CD4-positive, alpha-beta memory T cell (primary cell): ENCODE measurements around the gene EPHA7. TPM values are rescaled to one million over a fixed set of nuclear protein-coding genes. Genes with fewer than 3 reads are reported as not detected.

ENCODE experiments used
- CTCF ChIA-PET: fragments of 350-600 bp; sonication (Branson Sonifier 250); formaldehyde crosslinking; loops from one replicate; lab custom pipeline; 2021; ENCODE audit warnings: inconsistent platforms; ENCODE audit not compliant: partially characterized antibody; lab: Charles Lee
- POLR2A ChIA-PET: fragments of 350-600 bp; sonication (Branson Sonifier 250); formaldehyde crosslinking; loops from one replicate; lab custom pipeline; 2021; ENCODE audit not compliant: partially characterized antibody; lab: Charles Lee
- DNase-seq, 5 donors: peaks; one replicate each; pipeline versions ENCODE4 v3.0.0 to v3.0.0-alpha.2; 2020 to 2022; ENCODE audit warnings: mixed read lengths in 1 of 5
- H3K27ac ChIP-seq: one replicate; pipeline ENCODE4 v1.7.0; 2013; ENCODE audit warnings: low read depth, low read length
- H3K27me3 ChIP-seq: 2 replicates; pipeline ENCODE4 v1.7.0; 2013; ENCODE audit warnings: mild to moderate bottlenecking, low read length, moderate library complexity; ENCODE audit not compliant: insufficient read depth
- H3K36me3 ChIP-seq: 2 replicates; pipeline ENCODE4 v1.7.0; 2013; ENCODE audit warnings: mild to moderate bottlenecking, low read length, moderate library complexity; ENCODE audit not compliant: insufficient read depth
- H3K4me1 ChIP-seq: 2 replicates; pipeline ENCODE4 v1.7.0; 2013; ENCODE audit warnings: mild to moderate bottlenecking, low read length, moderate library complexity; ENCODE audit not compliant: insufficient read depth
- H3K4me3 ChIP-seq, 2 donors: one replicate each; pipeline ENCODE4 v1.7.0; 2013; ENCODE audit warnings: low read length in 2 of 2, mild to moderate bottlenecking in 1 of 2
- H3K9me3 ChIP-seq, 2 donors: one replicate each; pipeline ENCODE4 v1.7.0; 2013; ENCODE audit warnings: low read length in 2 of 2, control low read depth in 1 of 2; ENCODE audit not compliant: control insufficient read depth in 1 of 2
- H3K27ac Mint-ChIP-seq, 7 donors: one replicate each; pipeline ENCODE4 v1.8.0; 2020 to 2021; ENCODE audit warnings: mixed read lengths in 7 of 7, mild to moderate bottlenecking in 6 of 7, inconsistent platforms in 3 of 7, moderate library complexity in 3 of 7
- H3K27me3 Mint-ChIP-seq, 2 donors: one replicate each; pipeline ENCODE4 v1.8.0; 2020 to 2021; ENCODE audit warnings: mixed read lengths in 2 of 2
- H3K36me3 Mint-ChIP-seq, 2 donors: one replicate each; pipeline ENCODE4 v1.8.0; 2020 to 2021; ENCODE audit warnings: mixed read lengths in 2 of 2, inconsistent platforms in 1 of 2, mild to moderate bottlenecking in 1 of 2
- H3K4me1 Mint-ChIP-seq, 4 donors: one replicate each; pipeline ENCODE4 v1.8.0; 2020 to 2021; ENCODE audit warnings: mixed read lengths in 4 of 4, mild to moderate bottlenecking in 1 of 4
- H3K4me3 Mint-ChIP-seq, 8 donors: one replicate each; pipeline ENCODE4 v1.8.0; 2020 to 2021; ENCODE audit warnings: mixed read lengths in 8 of 8, mild to moderate bottlenecking in 7 of 8, moderate library complexity in 6 of 8, inconsistent platforms in 3 of 8
- H3K9me3 Mint-ChIP-seq, 8 donors: one replicate each; pipeline ENCODE4 v1.8.0; 2020 to 2021; ENCODE audit warnings: mixed read lengths in 8 of 8, mild to moderate bottlenecking in 5 of 8, inconsistent platforms in 3 of 8, moderate library complexity in 1 of 8
- intact Hi-C: fragments of 100-400 bp; cut with micrococcal nuclease; formaldehyde crosslinking; loops from one replicate; pipeline ENCODE4 v1.15.1; 2023
- polyA plus RNA-seq, 2 donors: library from polyadenylated mRNA; unstranded; fragments of 300-500 nt; fragmentation: Illumina TruSeq; gene quantifications; one replicate each; pipeline ENCODE4 v1.2.3, GENCODE V29; 2021
- total RNA-seq, 2 experiments: library from RNA; stranded (reverse); gene quantifications; one replicate each; pipeline ENCODE4 v1.2.3, GENCODE V29; 2021

The EPHA7 gene
- total and polyA plus RNA-seq, 4 experiments from 2014 or later: not detected

DNA sequence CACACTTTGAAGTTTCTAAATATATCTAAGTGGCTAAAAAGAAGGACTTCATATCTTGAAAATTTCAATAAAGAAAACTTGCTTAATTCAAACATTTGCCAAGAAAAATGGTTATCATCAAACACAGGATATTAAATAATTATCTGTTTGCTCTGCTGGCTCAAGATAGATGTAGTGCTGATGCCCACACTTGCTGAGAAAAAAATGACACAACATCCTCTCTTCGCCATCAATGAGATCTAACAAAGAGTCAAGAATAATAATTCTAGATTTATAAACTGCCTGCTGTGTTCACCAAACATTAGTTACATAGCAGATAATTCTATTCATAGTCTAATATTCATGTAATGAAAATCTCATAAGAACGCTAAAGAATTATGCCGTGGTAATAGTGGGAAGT, 93.6 kb downstream of the EPHA7 start:
- no peaks in the 10 kb centered on the region for H3K27me3 ChIP-seq
- no peak overlapping the region for H3K4me3 ChIP-seq
- POLR2A ChIA-PET: no interaction called here
- H3K27ac Mint-ChIP-seq: no peak overlapping the region
- no peaks in the 10 kb centered on the region for H3K9me3 ChIP-seq
- no peaks in the 10 kb centered on the region for H3K27me3 Mint-ChIP-seq
- DNase-seq: no peak
- H3K36me3 ChIP-seq: no peaks in the 10 kb centered on the region
- CTCF ChIA-PET: no interaction called here
- no peaks in the 10 kb centered on the region for H3K4me1 Mint-ChIP-seq
- intact Hi-C loops: no loop called here
- H3K9me3 Mint-ChIP-seq: peaks cover 0 to 4% (median 0%) of the 10 kb centered on the region in 8 donors
- no peak overlapping the region for H3K4me3 Mint-ChIP-seq
- H3K36me3 Mint-ChIP-seq: no peaks in the 10 kb centered on the region
- no peak overlapping the region for H3K27ac ChIP-seq
- H3K4me1 ChIP-seq: no peaks in the 10 kb centered on the region

DNA sequence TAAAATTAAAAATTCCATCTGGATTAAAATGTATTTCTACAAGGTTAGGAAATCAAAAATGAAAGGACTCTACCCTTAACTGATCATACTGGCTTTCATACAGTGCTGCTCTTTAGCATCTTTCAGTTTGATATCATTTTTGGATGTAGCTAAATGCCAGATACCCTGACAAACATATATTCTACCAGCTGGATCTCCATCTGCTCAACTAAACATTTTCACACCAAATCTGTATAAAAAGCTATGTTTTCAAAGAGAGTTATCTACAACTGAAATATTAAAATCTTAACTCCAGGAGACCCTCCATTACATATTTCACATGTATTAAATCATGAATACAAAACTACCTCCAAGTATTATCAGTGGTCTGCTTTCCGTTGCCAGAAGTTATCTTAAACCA, 95.7 kb downstream of the EPHA7 start:
- DNase-seq: no peak
- no peaks in the 10 kb centered on the region for H3K4me1 ChIP-seq
- H3K9me3 ChIP-seq: no peaks in the 10 kb centered on the region
- Mint-ChIP-seq H3K27ac (no peak overlapping the region), H3K36me3 (no peaks in the 10 kb centered on the region), H3K4me3 (no peak overlapping the region), H3K4me1 (no peaks in the 10 kb centered on the region), H3K27me3 (no peaks in the 10 kb centered on the region), H3K9me3 (peaks cover 0 to 12% (median 0%) of the 10 kb centered on the region in 8 donors)
- POLR2A ChIA-PET: no interaction called here
- no peaks in the 10 kb centered on the region for H3K36me3 ChIP-seq
- CTCF ChIA-PET: no interaction called here
- intact Hi-C loops: no loop called here
- no peaks in the 10 kb centered on the region for H3K27me3 ChIP-seq
- no peak overlapping the region for H3K4me3 ChIP-seq
- H3K27ac ChIP-seq: no peak overlapping the region

DNA sequence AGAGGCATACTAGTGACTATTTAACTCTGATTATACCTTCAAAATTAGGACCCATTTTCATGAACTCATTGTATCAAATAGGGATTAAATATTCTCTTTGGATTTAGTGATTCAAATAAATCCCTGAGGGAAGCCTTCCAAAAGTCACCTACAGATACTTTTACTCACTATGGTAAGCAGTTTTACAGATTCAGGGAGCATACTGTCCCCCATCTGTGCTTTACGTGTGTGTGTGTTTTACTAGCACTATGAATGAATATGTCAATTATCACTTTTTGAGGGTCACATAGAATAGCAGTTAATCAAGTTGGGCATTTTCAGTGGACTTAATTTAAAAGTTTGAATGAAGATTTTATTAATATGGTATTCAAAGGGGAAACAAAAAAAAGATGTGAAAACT, 96.7 kb downstream of the EPHA7 start:
- Mint-ChIP-seq H3K4me3 (no peak overlapping the region), H3K4me1 (no peaks in the 10 kb centered on the region), H3K27ac (no peak overlapping the region), H3K36me3 (no peaks in the 10 kb centered on the region), H3K9me3 (peaks cover 0 to 12% (median 0%) of the 10 kb centered on the region in 8 donors), H3K27me3 (no peaks in the 10 kb centered on the region)
- ChIA-PET CTCF (no interaction called here), POLR2A (no interaction called here)
- Histone ChIP-seq H3K27me3 (no peaks in the 10 kb centered on the region), H3K4me1 (no peaks in the 10 kb centered on the region), H3K4me3 (no peak overlapping the region), H3K9me3 (no peaks in the 10 kb centered on the region), H3K36me3 (no peaks in the 10 kb centered on the region), H3K27ac (no peak overlapping the region)
- DNase-seq: no peak
- intact Hi-C loops: no loop called here

DNA sequence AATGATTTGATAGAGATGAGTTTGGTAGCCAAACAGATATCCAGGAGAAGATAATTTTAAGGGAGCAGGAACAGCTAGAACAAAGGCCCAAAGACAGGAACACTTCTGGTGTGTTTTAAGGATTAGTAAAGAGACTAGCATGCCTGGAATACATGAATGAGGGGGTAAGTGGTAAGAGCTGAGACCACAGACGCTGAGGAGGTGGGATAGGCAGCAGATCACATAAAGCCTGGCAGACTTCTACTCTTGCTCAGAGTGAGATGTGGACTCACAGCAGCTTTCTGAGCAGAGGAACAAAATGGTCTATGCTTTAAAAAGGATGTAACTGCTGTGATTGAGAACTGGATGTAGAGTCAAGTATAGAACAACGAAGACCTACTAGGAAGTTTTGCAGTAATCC, 100.1 kb downstream of the EPHA7 start:
- Histone ChIP-seq H3K9me3 (no peaks in the 10 kb centered on the region), H3K27ac (no peak overlapping the region), H3K4me1 (no peaks in the 10 kb centered on the region), H3K4me3 (no peak overlapping the region), H3K27me3 (no peaks in the 10 kb centered on the region), H3K36me3 (no peaks in the 10 kb centered on the region)
- Mint-ChIP-seq H3K36me3 (no peaks in the 10 kb centered on the region), H3K4me3 (no peak overlapping the region), H3K27me3 (no peaks in the 10 kb centered on the region), H3K9me3 (peaks cover 0 to 8% (median 0%) of the 10 kb centered on the region in 8 donors), H3K4me1 (no peaks in the 10 kb centered on the region), H3K27ac (no peak overlapping the region)
- no peak for DNase-seq
- CTCF ChIA-PET: no interaction called here
- intact Hi-C loops: no loop called here
- POLR2A ChIA-PET: no interaction called here

DNA sequence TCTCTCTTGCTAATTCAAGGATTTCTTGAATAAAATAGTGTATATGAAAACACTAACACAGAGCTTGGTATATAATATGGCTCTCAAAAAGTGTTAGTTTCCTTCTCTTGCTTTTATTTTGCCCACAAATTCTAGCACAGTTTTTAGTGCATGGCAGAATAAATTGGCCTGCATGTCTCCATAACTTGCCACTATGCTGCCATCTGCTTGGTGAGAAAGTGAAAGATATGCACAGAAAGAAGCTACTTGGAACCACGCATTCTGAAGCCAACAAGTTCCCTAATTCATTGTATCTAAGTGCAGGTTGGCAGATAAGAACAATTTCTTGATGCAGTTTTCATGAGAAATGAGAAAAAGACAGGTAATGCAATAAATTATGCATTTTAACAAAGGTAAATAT, 101.2 kb downstream of the EPHA7 start:
- DNase-seq: no peak
- Mint-ChIP-seq H3K27me3 (no peaks in the 10 kb centered on the region), H3K36me3 (no peaks in the 10 kb centered on the region), H3K4me1 (no peaks in the 10 kb centered on the region), H3K9me3 (peaks cover 0 to 8% (median 0%) of the 10 kb centered on the region in 8 donors), H3K4me3 (no peak overlapping the region), H3K27ac (no peak overlapping the region)
- H3K27me3 ChIP-seq: no peaks in the 10 kb centered on the region
- intact Hi-C loops: no loop called here
- CTCF ChIA-PET: no interaction called here
- POLR2A ChIA-PET: no interaction called here
- no peak overlapping the region for H3K27ac ChIP-seq
- no peak overlapping the region for H3K4me3 ChIP-seq
- no peaks in the 10 kb centered on the region for H3K4me1 ChIP-seq
- H3K9me3 ChIP-seq: no peaks in the 10 kb centered on the region
- no peaks in the 10 kb centered on the region for H3K36me3 ChIP-seq

DNA sequence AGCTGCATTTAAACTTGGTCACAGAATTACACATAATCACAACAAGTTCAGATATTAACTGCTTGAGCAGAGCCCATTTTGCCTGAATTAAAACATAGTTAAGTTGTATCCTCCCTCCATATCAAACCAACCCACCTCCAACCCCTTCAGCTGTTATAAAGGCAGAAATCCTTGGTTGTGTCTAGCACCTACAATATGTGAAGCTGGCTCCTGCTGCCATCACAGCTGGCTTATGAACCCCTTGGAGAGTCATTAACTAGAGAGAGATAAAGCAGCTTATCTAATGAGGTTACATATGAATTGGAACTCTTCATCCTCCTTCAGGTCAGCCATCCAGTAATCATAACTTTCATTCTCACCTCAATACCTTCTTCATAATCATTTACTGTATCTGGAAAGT, 101.8 kb downstream of the EPHA7 start:
- Mint-ChIP-seq H3K27me3 (no peaks in the 10 kb centered on the region), H3K36me3 (no peaks in the 10 kb centered on the region), H3K4me1 (no peaks in the 10 kb centered on the region), H3K4me3 (no peak overlapping the region), H3K9me3 (peaks cover 0 to 8% (median 0%) of the 10 kb centered on the region in 8 donors), H3K27ac (no peak overlapping the region)
- H3K4me1 ChIP-seq: no peaks in the 10 kb centered on the region
- intact Hi-C loops: no loop called here
- CTCF ChIA-PET: no interaction called here
- POLR2A ChIA-PET: no interaction called here
- no peaks in the 10 kb centered on the region for H3K9me3 ChIP-seq
- no peaks in the 10 kb centered on the region for H3K36me3 ChIP-seq
- H3K4me3 ChIP-seq: no peak overlapping the region
- no peak for DNase-seq
- H3K27me3 ChIP-seq: no peaks in the 10 kb centered on the region
- H3K27ac ChIP-seq: no peak overlapping the region

DNA sequence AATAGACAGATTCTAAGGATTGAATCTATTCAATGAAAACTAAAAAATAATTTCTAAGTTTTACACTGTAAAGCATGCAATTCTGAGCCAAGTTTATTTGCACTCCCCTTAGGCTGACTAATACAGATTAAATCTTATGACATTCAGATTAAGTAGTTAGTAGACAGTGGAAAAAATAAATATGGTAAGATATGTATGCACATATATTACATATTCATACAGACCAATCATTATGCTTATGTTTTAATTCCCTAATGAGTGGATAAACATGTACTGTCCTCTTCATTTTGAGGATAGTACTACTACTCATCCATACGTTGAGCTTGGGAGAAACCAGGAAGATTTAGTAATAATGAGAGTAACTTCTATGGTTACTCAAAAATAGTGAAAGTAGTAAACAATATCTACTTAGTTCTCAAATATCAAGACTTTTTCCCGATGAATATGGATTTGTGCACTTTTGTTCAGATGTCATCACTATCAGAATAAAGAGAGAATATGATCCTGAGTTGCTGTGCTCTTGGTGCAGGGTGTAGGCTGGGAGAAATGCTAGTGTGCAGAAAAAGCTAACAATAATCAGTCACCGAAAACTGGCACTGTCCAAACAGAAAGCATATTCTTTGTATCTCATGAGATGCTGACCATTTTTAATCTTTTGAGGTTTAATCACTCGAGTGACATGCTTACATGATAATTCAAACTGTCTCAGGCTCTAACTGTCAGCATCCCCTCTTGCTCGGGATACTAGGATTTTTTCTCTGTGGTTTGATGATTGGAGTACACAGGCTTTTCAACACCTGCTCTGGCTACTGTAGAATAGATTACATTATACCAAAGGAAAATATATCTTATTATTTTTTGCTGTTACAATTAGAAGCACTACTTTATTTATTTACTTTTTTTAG, 111.6 kb downstream of the EPHA7 start:
- DNase-seq: no peak
- H3K4me1 Mint-ChIP-seq: no peaks in the 10 kb centered on the region
- no peak overlapping the region for H3K4me3 Mint-ChIP-seq
- H3K4me1 ChIP-seq: no peaks in the 10 kb centered on the region
- no peaks in the 10 kb centered on the region for H3K36me3 ChIP-seq
- H3K27me3 Mint-ChIP-seq: no peaks in the 10 kb centered on the region
- intact Hi-C loops: no loop called here
- H3K27me3 ChIP-seq: no peaks in the 10 kb centered on the region
- no peak overlapping the region for H3K27ac Mint-ChIP-seq
- no peak overlapping the region for H3K4me3 ChIP-seq
- CTCF ChIA-PET: no interaction called here
- H3K36me3 Mint-ChIP-seq: no peaks in the 10 kb centered on the region
- no peak overlapping the region for H3K27ac ChIP-seq
- no peaks in the 10 kb centered on the region for H3K9me3 ChIP-seq
- POLR2A ChIA-PET: no interaction called here
- peaks cover 0 to 10% (median 3%) of the 10 kb centered on the region in 8 donors for H3K9me3 Mint-ChIP-seq
